AG10803 (cell line): ENCODE results near the gene GALNT15.

ENCODE experiments used
- DNase-seq: peaks from one replicate; pipeline ENCODE4 v3.0.0; 2010; ENCODE audit warnings: low read depth
- H3K4me3 ChIP-seq: 2 replicates; pipeline ENCODE4 v1.5.1; 2011; ENCODE audit warnings: mild to moderate bottlenecking, low read length, control low read depth
- CTCF ChIP-seq: conservative IDR thresholded peaks from 2 replicates; pipeline ENCODE4 v1.5.1; 2011; ENCODE audit warnings: mild to moderate bottlenecking, low read length, control low read depth, inconsistent platforms

Gene GALNT15

DNA sequence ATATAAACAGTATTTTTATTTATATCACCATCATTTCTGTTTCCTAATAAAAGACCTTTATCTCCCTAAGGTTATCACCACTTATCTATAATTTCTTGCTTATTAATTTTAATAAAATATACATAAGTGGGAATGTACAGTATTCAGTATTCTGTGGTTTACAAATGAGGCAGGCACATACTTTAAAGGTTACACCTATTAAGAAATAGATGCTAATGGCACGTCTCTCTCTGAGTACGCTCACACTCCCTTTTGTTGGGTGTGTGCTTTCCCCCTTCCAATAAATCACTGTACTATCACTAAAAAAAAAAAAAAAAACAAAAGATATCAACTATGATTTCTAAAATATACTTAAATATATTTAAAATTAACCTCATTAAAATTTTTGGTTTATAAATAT is 99.4 kb downstream of the GALNT15 start:
- no peak for TF ChIP-seq CTCF
- DNase-seq: no peak
- H3K4me3 ChIP-seq: no peak overlapping the region

DNA sequence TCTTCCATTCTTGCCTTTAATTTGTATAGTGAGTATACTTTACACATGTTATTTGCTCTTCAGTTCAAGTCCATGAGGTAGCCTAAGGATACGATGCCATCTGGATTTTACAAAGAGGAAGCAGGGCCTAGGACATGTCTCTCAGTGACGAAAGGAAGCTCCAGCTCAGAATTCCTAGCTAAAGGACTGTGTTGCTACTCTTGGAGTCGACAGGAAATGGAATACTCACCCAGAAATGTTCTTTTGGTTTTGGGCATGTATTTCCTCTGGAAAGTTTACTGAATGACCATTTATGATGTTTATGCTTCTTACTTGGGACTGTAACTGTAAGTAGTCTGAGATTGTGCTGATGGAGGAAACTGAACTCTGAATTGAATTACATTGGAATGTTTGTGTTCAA is 103.0 kb downstream of the GALNT15 start:
- DNase-seq: no peak
- H3K4me3 ChIP-seq: no peak overlapping the region
- no peak for TF ChIP-seq CTCF

- H3K4me3 ChIP-seq: no peak overlapping the region
- DNase-seq: no peak
- TF ChIP-seq CTCF: no peak
These were observed 104.7 kb downstream of the GALNT15 start for GRCh38 chr3:16279010-16279801.

DNA sequence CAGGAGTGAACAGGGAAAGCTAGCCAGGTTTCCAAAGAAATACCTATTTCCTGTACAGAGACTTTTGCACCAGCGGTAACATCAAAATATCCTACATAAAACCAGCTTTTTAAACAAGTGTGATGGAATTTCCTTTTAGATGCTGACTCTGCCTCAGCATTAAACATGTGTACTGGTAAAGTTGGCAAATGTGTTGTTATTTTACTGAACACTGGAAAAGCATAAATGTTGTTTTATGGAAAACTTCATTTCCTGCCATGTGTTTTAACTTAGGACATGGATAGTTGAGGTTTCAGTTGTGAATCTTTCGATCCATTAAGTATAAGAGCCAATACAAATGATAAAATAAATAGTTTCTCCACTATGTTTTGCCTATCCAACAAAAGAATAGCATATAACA is 106.2 kb downstream of the GALNT15 start:
- no peak for TF ChIP-seq CTCF
- peak; percentile 68 for DNase-seq
- no peak overlapping the region for H3K4me3 ChIP-seq
